ENCODE measurements around the gene NCAPH2. TPM values are rescaled to one million over a fixed set of nuclear protein-coding genes. Genes with fewer than 3 reads are reported as not detected.

Gene NCAPH2
- total RNA-seq, 1 donor from 2014 or later = 41.2 TPM

DNA sequence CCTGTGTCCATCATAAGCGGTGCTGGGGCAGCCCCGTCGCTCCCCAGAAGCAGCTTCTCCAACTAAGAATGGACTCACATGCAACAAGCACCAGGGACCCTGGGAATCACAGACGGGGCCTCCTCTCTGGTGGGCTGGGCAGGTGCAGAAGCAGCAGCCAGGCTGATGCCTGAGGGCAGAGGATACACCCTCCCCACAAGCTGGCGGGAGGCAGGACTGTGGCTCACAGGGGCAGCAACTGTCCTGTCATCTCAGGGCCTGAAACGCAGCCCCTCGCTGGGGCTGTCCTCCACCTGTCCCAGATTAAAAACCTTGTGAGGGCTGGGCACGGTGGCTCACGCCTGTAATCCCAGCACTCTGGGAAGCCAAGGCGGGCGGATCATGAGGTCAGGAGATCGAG is 30.1 kb upstream of the NCAPH2 start:
- Histone ChIP-seq H3K27me3 (peaks cover 37% of the 10 kb centered on the region), H3K27ac (no peak overlapping the region)
- H3K9me3 Mint-ChIP-seq = peaks cover 2% of the 10 kb centered on the region

DNA sequence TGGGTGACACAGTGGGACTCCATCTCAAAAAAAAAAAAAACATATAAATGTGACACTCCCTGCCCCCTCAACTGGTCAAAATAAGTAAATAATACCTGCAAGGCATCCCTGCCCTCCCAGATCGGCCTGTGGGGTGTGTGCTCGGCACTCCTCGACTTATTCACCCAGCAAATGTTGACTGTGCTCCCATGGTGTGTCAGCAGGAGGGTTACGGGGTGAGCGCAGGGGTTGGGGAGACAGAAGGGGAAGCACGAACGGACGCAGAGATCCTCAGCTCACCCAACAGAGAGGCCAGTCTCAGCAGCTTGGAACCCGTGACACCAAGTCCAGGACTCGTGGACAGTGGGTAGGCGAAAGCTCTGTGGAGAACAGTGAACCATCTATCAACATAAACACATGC is 28.3 kb upstream of the NCAPH2 start:
- H3K4me3 Mint-ChIP-seq = peak overlapping the region; percentile 53
- no peak overlapping the region for H3K9ac ChIP-seq
- peaks cover 3% of the 10 kb centered on the region for H3K4me1 ChIP-seq
- no peaks in the 10 kb centered on the region for H3K9me3 ChIP-seq (ENCODE audit: low read depth)
- no peaks in the 10 kb centered on the region for H3K79me2 ChIP-seq (ENCODE audit: low read depth)
- peak overlapping the region; percentile 50 for H3K27ac Mint-ChIP-seq
- H3K4me2 ChIP-seq = no peak overlapping the region
- no peaks in the 10 kb centered on the region for H3K36me3 Mint-ChIP-seq
- H3K27ac ChIP-seq = no peak overlapping the region
- peaks cover 6% of the 10 kb centered on the region for H3K4me1 Mint-ChIP-seq
- peaks cover 3% of the 10 kb centered on the region for H3F3A ChIP-seq (ENCODE audit: low read depth)
- H3K36me3 ChIP-seq = no peaks in the 10 kb centered on the region
- no peak overlapping the region for H3K4me3 ChIP-seq
- TF ChIP-seq EZH2 (IDR thresholded peaks at IDR 0.05) (no peak), EZH2phosphoT487 (IDR thresholded peaks at IDR 0.05) (no peak)
- TF ChIP-seq, protein P1, sequence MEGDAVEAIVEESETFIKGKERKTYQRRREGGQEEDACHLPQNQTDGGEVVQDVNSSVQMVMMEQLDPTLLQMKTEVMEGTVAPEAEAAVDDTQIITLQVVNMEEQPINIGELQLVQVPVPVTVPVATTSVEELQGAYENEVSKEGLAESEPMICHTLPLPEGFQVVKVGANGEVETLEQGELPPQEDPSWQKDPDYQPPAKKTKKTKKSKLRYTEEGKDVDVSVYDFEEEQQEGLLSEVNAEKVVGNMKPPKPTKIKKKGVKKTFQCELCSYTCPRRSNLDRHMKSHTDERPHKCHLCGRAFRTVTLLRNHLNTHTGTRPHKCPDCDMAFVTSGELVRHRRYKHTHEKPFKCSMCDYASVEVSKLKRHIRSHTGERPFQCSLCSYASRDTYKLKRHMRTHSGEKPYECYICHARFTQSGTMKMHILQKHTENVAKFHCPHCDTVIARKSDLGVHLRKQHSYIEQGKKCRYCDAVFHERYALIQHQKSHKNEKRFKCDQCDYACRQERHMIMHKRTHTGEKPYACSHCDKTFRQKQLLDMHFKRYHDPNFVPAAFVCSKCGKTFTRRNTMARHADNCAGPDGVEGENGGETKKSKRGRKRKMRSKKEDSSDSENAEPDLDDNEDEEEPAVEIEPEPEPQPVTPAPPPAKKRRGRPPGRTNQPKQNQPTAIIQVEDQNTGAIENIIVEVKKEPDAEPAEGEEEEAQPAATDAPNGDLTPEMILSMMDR (IDR thresholded peaks at IDR 0.05) = no peak
- H3K27me3 ChIP-seq = peaks cover 37% of the 10 kb centered on the region
- no peak overlapping the region for H2AFZ ChIP-seq (replicated peaks)
- H3K27me3 Mint-ChIP-seq (ENCODE audit: insufficient read depth, low read depth) = peaks cover 45% of the 10 kb centered on the region
- H3K9me3 Mint-ChIP-seq = peaks cover 2% of the 10 kb centered on the region
- no peak for DNase-seq (ENCODE audit: low spot score)
- no peaks in the 10 kb centered on the region for H4K20me1 ChIP-seq (ENCODE audit: low read depth)

More for the DNA sequence above, 30.1 kb upstream of the NCAPH2 start:
- H3K36me3 Mint-ChIP-seq = no peaks in the 10 kb centered on the region
- H3K4me3 ChIP-seq = no peak overlapping the region
- TF ChIP-seq EZH2 (IDR thresholded peaks at IDR 0.05) (no peak), EZH2phosphoT487 (IDR thresholded peaks at IDR 0.05) (no peak)
- TF ChIP-seq, protein P1 (IDR thresholded peaks at IDR 0.05) = no peak
- H3K4me2 ChIP-seq = no peak overlapping the region
- H3K27ac Mint-ChIP-seq = no peak overlapping the region
- H3K9ac ChIP-seq = no peak overlapping the region
- peaks cover 3% of the 10 kb centered on the region for H3F3A ChIP-seq (ENCODE audit: low read depth)
- H2AFZ ChIP-seq (replicated peaks) = no peak overlapping the region
- no peak for DNase-seq (ENCODE audit: low spot score)
- H3K79me2 ChIP-seq (ENCODE audit: low read depth) = peaks cover 17% of the 10 kb centered on the region
- H3K9me3 ChIP-seq (ENCODE audit: low read depth) = no peaks in the 10 kb centered on the region
- H3K4me3 Mint-ChIP-seq = no peak overlapping the region
- peaks cover 40% of the 10 kb centered on the region for H3K27me3 Mint-ChIP-seq (ENCODE audit: insufficient read depth, low read depth)
- peaks cover 19% of the 10 kb centered on the region for H3K4me1 Mint-ChIP-seq
- peaks cover 17% of the 10 kb centered on the region for H4K20me1 ChIP-seq (ENCODE audit: low read depth)
- no peaks in the 10 kb centered on the region for H3K36me3 ChIP-seq
- peaks cover 11% of the 10 kb centered on the region for H3K4me1 ChIP-seq

DNA sequence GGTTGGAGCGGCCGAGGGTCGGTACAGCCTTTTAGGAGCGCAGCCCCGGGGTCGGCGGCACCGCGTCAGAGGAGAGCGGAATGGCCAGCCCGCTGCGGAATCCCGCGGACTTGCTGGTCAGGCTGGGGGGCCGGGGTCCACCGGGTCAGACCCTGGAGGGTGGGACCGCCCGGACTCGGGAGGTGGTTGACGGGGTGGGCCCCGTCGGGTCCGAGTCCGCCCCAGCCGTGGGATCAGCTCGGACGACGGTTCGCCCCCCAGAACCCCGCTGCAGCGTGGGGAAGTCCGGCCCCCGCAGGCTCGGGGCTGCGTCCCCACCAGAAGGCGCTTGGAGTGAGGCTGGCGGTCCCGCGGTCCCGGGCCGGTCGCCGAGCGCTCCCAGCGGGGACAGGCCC is 27.0 kb upstream of the NCAPH2 start:
- TF ChIP-seq, protein P1 (IDR thresholded peaks at IDR 0.05) = no peak
- TF ChIP-seq EZH2 (IDR thresholded peaks at IDR 0.05) = peak; percentile 89
- TF ChIP-seq EZH2phosphoT487 (IDR thresholded peaks at IDR 0.05) = peak; percentile 84
- DNase-seq (ENCODE audit: low spot score) = peak; percentile 51
- Histone ChIP-seq H3K9ac (no peak overlapping the region), H3K27me3 (peaks cover 37% of the 10 kb centered on the region), H3K4me1 (no peaks in the 10 kb centered on the region), H3K27ac (no peak overlapping the region), H3K4me3 (peak overlapping the region; percentile 53), H2AFZ (replicated peaks) (peak overlapping the region; percentile 86), H3K9me3 (ENCODE audit: low read depth) (no peaks in the 10 kb centered on the region), H4K20me1 (ENCODE audit: low read depth) (no peaks in the 10 kb centered on the region), H3K36me3 (no peaks in the 10 kb centered on the region), H3F3A (ENCODE audit: low read depth) (peaks cover 3% of the 10 kb centered on the region), H3K79me2 (ENCODE audit: low read depth) (no peaks in the 10 kb centered on the region), H3K4me2 (peak overlapping the region; percentile 70)
- Mint-ChIP-seq H3K4me1 (peaks cover 2% of the 10 kb centered on the region), H3K4me3 (peak overlapping the region; percentile 67), H3K9me3 (peaks cover 2% of the 10 kb centered on the region), H3K36me3 (no peaks in the 10 kb centered on the region), H3K27ac (no peak overlapping the region), H3K27me3 (ENCODE audit: insufficient read depth, low read depth) (peaks cover 43% of the 10 kb centered on the region)

Data from neural progenitor cell (in vitro differentiated cells).